Activated T-cell treated with anti-CD3 and anti-CD28 coated beads, Interleukin-2, amount 50 U/mL, for 4 hours (primary cell): Measurements from ENCODE around the gene SENP2. TPM values are rescaled to one million over a fixed set of nuclear protein-coding genes. Genes with fewer than 3 reads are reported as not detected.
"Not testable (repeated sequence)": the region's sequence is repeated elsewhere in the genome, so short reads cannot be mapped to it uniquely, and the experiment has no call there.

Source experiments
- ATAC-seq, 2 donors: fragments of 200-7000 bp; cut with Tn5 transposase; one replicate each; pipeline ENCODE4 v1.10.0; 2021
- DNase-seq: peaks from one replicate; pipeline ENCODE4 v3.0.0-alpha.2; 2020
- H3K27me3 Mint-ChIP-seq: one replicate; pipeline ENCODE4 v1.8.0; 2021; ENCODE audit warnings: low read depth, mixed read lengths
- H3K36me3 Mint-ChIP-seq: one replicate; pipeline ENCODE4 v1.8.0; 2022; ENCODE audit warnings: mixed read lengths; ENCODE audit not compliant: insufficient read depth
- H3K4me1 Mint-ChIP-seq: one replicate; pipeline ENCODE4 v1.8.0; 2021; ENCODE audit warnings: low read depth, mixed read lengths
- H3K4me3 Mint-ChIP-seq: one replicate; pipeline ENCODE4 v1.8.0; 2021; ENCODE audit warnings: mild to moderate bottlenecking, moderate library complexity, mixed read lengths
- H3K9me3 Mint-ChIP-seq: one replicate; pipeline ENCODE4 v1.8.0; 2021; ENCODE audit warnings: mixed read lengths
- total RNA-seq, 3 donors: library from RNA; stranded (reverse); gene quantifications; one replicate each; pipeline ENCODE4 v1.2.1, GENCODE V29; 2021

SENP2 gene
- 10 to 100 TPM; 33.0 to 43.4 (median 40.3) TPM for total RNA-seq

GRCh38 chr3:185585859-185586685, at the start of gene SENP2:
TSS of gene SENP2 (plus strand) at chr3:185586295. CDS start at chr3:185586414, 119 bp downstream.
- H3K9me3 Mint-ChIP-seq, result no peaks in the 10 kb centered on the region
- peaks cover 32% of the 10 kb centered on the region for H3K4me1 Mint-ChIP-seq
- ATAC-seq (peak; percentile 98 to 99), DNase-seq (peak; percentile 99)
- no peaks in the 10 kb centered on the region for H3K36me3 Mint-ChIP-seq
- H3K27me3 Mint-ChIP-seq, result no peaks in the 10 kb centered on the region
- peak within 1 kb of the TSS; percentile 93 for H3K4me3 Mint-ChIP-seq

- Mint-ChIP-seq H3K4me1 (peaks cover 7% of the 10 kb centered on the region), H3K36me3 (no peaks in the 10 kb centered on the region), H3K4me3 (no peak overlapping the region), H3K27me3 (peaks cover 4% of the 10 kb centered on the region), H3K9me3 (no peaks in the 10 kb centered on the region)
- ATAC-seq, result peak; percentile 93 to 96
- no peak for DNase-seq
These were observed 48.6 kb upstream of the SENP2 start for GRCh38 chr3:185537369-185537970.

GRCh38 chr3:185539934-185540333, 46.2 kb upstream of the SENP2 start:
- Mint-ChIP-seq H3K36me3 (no peaks in the 10 kb centered on the region), H3K27me3 (peaks cover 4% of the 10 kb centered on the region), H3K4me3 (no peak overlapping the region), H3K9me3 (no peaks in the 10 kb centered on the region), H3K4me1 (peaks cover 7% of the 10 kb centered on the region)
- DNase-seq (no peak), ATAC-seq (no peak)

DNA sequence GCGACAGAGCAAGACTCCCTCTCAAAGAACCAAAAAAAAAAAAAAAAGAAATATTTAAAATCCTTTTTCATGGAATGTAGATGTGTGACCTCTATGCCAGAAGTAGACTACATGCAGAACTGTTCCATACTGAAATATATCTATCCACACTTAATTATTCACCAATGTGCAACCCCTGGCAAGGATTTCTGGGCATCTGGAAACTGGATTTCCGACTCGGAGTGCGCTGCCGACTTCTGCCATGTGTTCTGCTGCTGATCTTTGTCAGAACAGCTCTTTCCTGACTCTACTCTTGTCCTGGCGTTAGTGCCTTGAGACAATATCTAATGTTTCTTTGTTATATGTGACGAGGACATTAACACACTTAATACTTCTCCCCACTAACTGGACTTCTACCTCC, 45.4 kb upstream of the SENP2 start:
- Mint-ChIP-seq H3K36me3 (no peaks in the 10 kb centered on the region), H3K27me3 (peaks cover 4% of the 10 kb centered on the region), H3K4me1 (peaks cover 7% of the 10 kb centered on the region), H3K9me3 (no peaks in the 10 kb centered on the region), H3K4me3 (no peak overlapping the region)
- ATAC-seq (no peak), DNase-seq (no peak)

DNA sequence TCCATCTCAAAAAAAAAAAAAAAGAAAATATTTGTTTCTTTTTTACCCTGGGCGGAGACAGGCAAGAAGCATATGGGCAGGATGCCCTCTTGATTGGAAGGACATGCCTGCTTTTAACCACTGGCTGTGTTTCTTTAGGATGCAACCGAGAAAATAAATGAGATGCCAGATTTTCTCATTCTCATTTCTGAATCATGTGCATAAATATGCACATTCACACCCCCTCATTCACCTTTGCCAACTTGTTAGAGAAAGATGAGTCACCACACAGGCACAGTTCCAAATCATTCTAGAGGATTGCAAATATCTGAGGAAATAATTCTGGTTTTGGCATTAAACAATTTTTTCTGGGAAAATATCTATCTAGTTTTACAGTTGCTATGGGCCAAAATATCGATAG, 37.0 kb upstream of the SENP2 start:
- Mint-ChIP-seq H3K27me3 (no peaks in the 10 kb centered on the region), H3K4me3 (no peak overlapping the region), H3K4me1 (peaks cover 7% of the 10 kb centered on the region), H3K9me3 (no peaks in the 10 kb centered on the region), H3K36me3 (no peaks in the 10 kb centered on the region)
- peak in 1 of 2 donors; percentile 28 for ATAC-seq
- DNase-seq, result no peak

GRCh38 chr3:185549651-185550111, 36.4 kb upstream of the SENP2 start:
- no peak overlapping the region for H3K4me3 Mint-ChIP-seq
- H3K36me3 Mint-ChIP-seq, result no peaks in the 10 kb centered on the region
- no peaks in the 10 kb centered on the region for H3K9me3 Mint-ChIP-seq
- no peak for DNase-seq
- H3K27me3 Mint-ChIP-seq, result no peaks in the 10 kb centered on the region
- peaks cover 7% of the 10 kb centered on the region for H3K4me1 Mint-ChIP-seq
- ATAC-seq, result no peak

DNA sequence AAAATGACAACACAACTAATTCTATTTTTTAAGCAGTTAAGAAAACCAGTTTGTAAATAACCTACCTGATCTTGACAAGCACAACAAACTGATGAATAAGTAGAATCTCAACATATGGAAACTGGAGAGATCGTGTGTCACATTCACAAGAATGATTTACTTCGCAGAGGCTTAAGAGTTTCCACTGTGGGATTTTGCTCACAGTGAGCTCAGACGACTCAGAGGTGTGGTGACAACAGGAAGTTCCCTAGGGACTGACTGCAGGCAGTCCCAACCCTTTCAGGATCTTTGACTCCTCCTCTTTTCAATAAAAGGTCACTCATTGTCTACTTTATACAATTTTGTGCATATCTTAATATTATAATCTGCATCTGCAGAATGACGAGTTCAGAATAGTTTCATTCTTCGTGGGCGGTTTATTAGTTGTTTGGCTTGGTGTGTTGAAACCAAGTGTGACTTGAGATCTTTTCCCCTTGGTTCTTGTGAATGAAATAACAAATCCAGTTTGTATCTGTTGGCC, 33.7 kb upstream of the SENP2 start, which contains the start of gene LIPH:
LIPH (minus strand) TSS at position 231 of the 520 bp plus-strand sequence; CDS start at position 114, 117 bp downstream.
- DNase-seq (no peak), ATAC-seq (peak; percentile 96 to 98)
- no peaks in the 10 kb centered on the region for H3K36me3 Mint-ChIP-seq
- no peaks in the 10 kb centered on the region for H3K27me3 Mint-ChIP-seq
- no peak within 1 kb of the TSS for H3K4me3 Mint-ChIP-seq
- peaks cover 7% of the 10 kb centered on the region for H3K4me1 Mint-ChIP-seq
- no peaks in the 10 kb centered on the region for H3K9me3 Mint-ChIP-seq

GRCh38 chr3:185555101-185555501, 31.0 kb upstream of the SENP2 start:
- H3K36me3 Mint-ChIP-seq, result no peaks in the 10 kb centered on the region
- ATAC-seq, result no peak
- H3K4me1 Mint-ChIP-seq, result peaks cover 15% of the 10 kb centered on the region

GRCh38 chr3:185555860-185556347, 30.2 kb upstream of the SENP2 start:
- H3K4me3 Mint-ChIP-seq, result no peak overlapping the region
- no peaks in the 10 kb centered on the region for H3K36me3 Mint-ChIP-seq
- no peak for ATAC-seq
- H3K27me3 Mint-ChIP-seq, result peaks cover 3% of the 10 kb centered on the region
- H3K4me1 Mint-ChIP-seq, result peaks cover 15% of the 10 kb centered on the region
- no peaks in the 10 kb centered on the region for H3K9me3 Mint-ChIP-seq
- DNase-seq, result no peak

More at GRCh38 chr3:185555101-185555501, 31.0 kb upstream of the SENP2 start:
- DNase-seq, result no peak
- peaks cover 3% of the 10 kb centered on the region for H3K27me3 Mint-ChIP-seq
- H3K4me3 Mint-ChIP-seq, result no peak overlapping the region
- no peaks in the 10 kb centered on the region for H3K9me3 Mint-ChIP-seq

GRCh38 chr3:185556640-185557039, 29.5 kb upstream of the SENP2 start:
- DNase-seq, ATAC-seq: not testable (repeated sequence)

GRCh38 chr3:185558395-185558794, 27.7 kb upstream of the SENP2 start:
- H3K4me1 Mint-ChIP-seq, result peaks cover 17% of the 10 kb centered on the region
- DNase-seq, result no peak
- ATAC-seq, result no peak
- no peaks in the 10 kb centered on the region for H3K36me3 Mint-ChIP-seq
- no peaks in the 10 kb centered on the region for H3K9me3 Mint-ChIP-seq
- peaks cover 8% of the 10 kb centered on the region for H3K27me3 Mint-ChIP-seq
- H3K4me3 Mint-ChIP-seq, result no peak overlapping the region

More at GRCh38 chr3:185556640-185557039, 29.5 kb upstream of the SENP2 start:
- not testable (repeated sequence) for H3K9me3 Mint-ChIP-seq, H3K4me3 Mint-ChIP-seq, H3K36me3 Mint-ChIP-seq, H3K27me3 Mint-ChIP-seq
- peaks cover 19% of the 10 kb centered on the region for H3K4me1 Mint-ChIP-seq

DNA sequence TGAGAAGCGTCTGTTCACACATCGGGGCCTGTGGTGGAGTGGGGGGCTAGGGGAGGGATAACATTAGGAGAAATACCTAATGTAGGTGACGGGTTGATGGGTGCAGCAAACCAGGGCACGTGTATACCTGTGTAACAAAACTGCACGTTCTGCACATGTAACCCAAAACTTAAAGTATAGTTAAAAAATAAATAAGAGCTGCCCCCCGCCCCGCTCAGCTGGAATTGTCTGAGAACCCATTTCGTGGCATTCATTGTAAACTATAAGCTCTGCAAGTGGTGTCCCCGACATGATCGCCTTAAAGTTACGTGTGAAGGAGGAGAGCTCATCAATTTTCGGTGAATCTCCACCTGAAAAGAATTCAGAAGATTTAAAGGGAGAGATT, 26.4 kb upstream of the SENP2 start:
- H3K36me3 Mint-ChIP-seq, result no peaks in the 10 kb centered on the region
- no peak for DNase-seq
- H3K9me3 Mint-ChIP-seq, result no peaks in the 10 kb centered on the region
- peaks cover 17% of the 10 kb centered on the region for H3K4me1 Mint-ChIP-seq
- H3K27me3 Mint-ChIP-seq, result peaks cover 8% of the 10 kb centered on the region
- ATAC-seq, result no peak
- peak overlapping the region; percentile 82 for H3K4me3 Mint-ChIP-seq

- no peak for DNase-seq
- Mint-ChIP-seq H3K36me3 (no peaks in the 10 kb centered on the region), H3K4me1 (peaks cover 17% of the 10 kb centered on the region)
These were observed 25.4 kb upstream of the SENP2 start for GRCh38 chr3:185560676-185561075.

DNA sequence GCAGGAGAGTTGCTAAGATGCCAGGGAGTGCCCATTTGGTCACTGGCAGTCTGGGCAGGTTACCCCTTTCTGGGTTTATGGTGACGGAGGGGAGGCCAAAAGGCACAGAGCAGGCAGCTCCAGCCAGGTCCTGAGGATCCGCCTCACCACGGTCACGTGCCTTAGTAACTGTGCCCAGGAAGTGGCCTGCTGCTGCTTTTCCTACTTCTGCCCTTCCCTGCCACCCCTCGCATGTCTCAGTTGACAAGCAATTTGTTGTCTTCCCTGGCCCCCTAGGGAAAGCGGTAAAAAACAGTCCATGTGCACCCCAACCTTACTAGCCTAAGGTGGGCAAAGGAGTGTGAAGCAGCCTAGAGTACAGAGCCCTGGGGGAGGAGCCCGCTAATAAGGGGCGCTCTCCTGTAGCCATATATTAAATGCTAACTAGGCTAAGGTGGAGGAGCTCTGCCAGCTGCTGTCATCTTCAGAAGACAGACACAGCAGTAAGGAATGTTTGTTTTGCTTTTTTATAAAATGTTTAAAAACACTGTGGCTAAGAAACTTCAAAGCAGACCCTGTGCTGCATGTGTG, 24.6 kb upstream of the SENP2 start:
- no peaks in the 10 kb centered on the region for H3K36me3 Mint-ChIP-seq
- no peak for DNase-seq
- peaks cover 8% of the 10 kb centered on the region for H3K27me3 Mint-ChIP-seq
- peaks cover 17% of the 10 kb centered on the region for H3K4me1 Mint-ChIP-seq
- no peak overlapping the region for H3K4me3 Mint-ChIP-seq
- no peaks in the 10 kb centered on the region for H3K9me3 Mint-ChIP-seq
- ATAC-seq, result peak in 1 of 2 donors; percentile 39

More at GRCh38 chr3:185560676-185561075, 25.4 kb upstream of the SENP2 start:
- Mint-ChIP-seq H3K4me3 (no peak overlapping the region), H3K9me3 (no peaks in the 10 kb centered on the region), H3K27me3 (peaks cover 8% of the 10 kb centered on the region)
- no peak for ATAC-seq
